Activated T-cell treated with anti-CD3 and anti-CD28 coated beads, Interleukin-2, amount 50 U/mL, for 1 hour (primary cell): ENCODE results near the gene UGT1A9.
"Not testable (repeated sequence)": the region's sequence is repeated elsewhere in the genome, so short reads cannot be mapped to it uniquely, and the experiment has no call there.

Experiments
- DNase-seq: peaks from one replicate; pipeline ENCODE4 v3.0.0-alpha.2; 2020

Gene UGT1A9

GRCh38 chr2:233681521-233682099, 9.9 kb downstream of the UGT1A9 start, which contains the start of gene UGT1A7:
Gene UGT1A7, plus strand, starts transcription at chr2:233681901. Its CDS starts 37 bp downstream, at chr2:233681938.
- no peak for DNase-seq

- DNase-seq: no peak
These were observed 12.9 kb downstream of the UGT1A9 start for GRCh38 chr2:233684640-233685039.

GRCh38 chr2:233686928-233687327, 15.2 kb downstream of the UGT1A9 start:
- DNase-seq: no peak

GRCh38 chr2:233688341-233688740, 16.6 kb downstream of the UGT1A9 start:
- DNase-seq: no peak

GRCh38 chr2:233689031-233689430, 17.3 kb downstream of the UGT1A9 start:
- no peak for DNase-seq

GRCh38 chr2:233689501-233689900, 17.8 kb downstream of the UGT1A9 start:
- DNase-seq: no peak

GRCh38 chr2:233690444-233690843, 18.7 kb downstream of the UGT1A9 start:
- DNase-seq: no peak

GRCh38 chr2:233691443-233692433, 20.0 kb downstream of the UGT1A9 start:
- no peak for DNase-seq

GRCh38 chr2:233692648-233693047, 20.9 kb downstream of the UGT1A9 start, which contains the start of gene UGT1A6:
Gene UGT1A6, plus strand, starts transcription at chr2:233692890. Its CDS starts 115 bp downstream, at chr2:233693005.
- no peak for DNase-seq

- no peak for DNase-seq
These were observed 22.3 kb downstream of the UGT1A9 start for GRCh38 chr2:233693963-233694362.

- DNase-seq: no peak
These were observed 27.0 kb downstream of the UGT1A9 start for GRCh38 chr2:233698740-233699139.

- no peak for DNase-seq
These were observed 27.8 kb downstream of the UGT1A9 start for GRCh38 chr2:233699424-233700027.

GRCh38 chr2:233700028-233700635, 28.4 kb downstream of the UGT1A9 start:
- no peak for DNase-seq

GRCh38 chr2:233700842-233701241, 29.1 kb downstream of the UGT1A9 start:
- not testable (repeated sequence) for DNase-seq

GRCh38 chr2:233702238-233702637, 30.5 kb downstream of the UGT1A9 start:
- DNase-seq: no peak

GRCh38 chr2:233705911-233706506, 34.3 kb downstream of the UGT1A9 start:
- no peak for DNase-seq

- no peak for DNase-seq
These were observed 35.0 kb downstream of the UGT1A9 start for GRCh38 chr2:233706720-233707119.

GRCh38 chr2:233707940-233708644, 36.4 kb downstream of the UGT1A9 start:
- DNase-seq: no peak

- DNase-seq: no peak
These were observed 37.2 kb downstream of the UGT1A9 start for GRCh38 chr2:233708942-233709341.

- peak; percentile 64 for DNase-seq
These were observed 39.8 kb downstream of the UGT1A9 start for GRCh38 chr2:233711312-233712008.

- no peak for DNase-seq
These were observed 41.0 kb downstream of the UGT1A9 start, which contains the start of gene UGT1A5 for GRCh38 chr2:233712611-233713261. Gene UGT1A5, plus strand, starts transcription at chr2:233712907. Its CDS starts 85 bp downstream, at chr2:233712992.
